Adrenal gland (tissue), 12 donors: Measurements from ENCODE around the gene DEDD. TPM values are rescaled to one million over a fixed set of nuclear protein-coding genes. Genes with fewer than 3 reads are reported as not detected.
A peak's percentile ranks its signal among the peaks of the same experiment; 100 is the strongest.

ENCODE experiments used
- DNase-seq, 7 donors: peaks; one replicate each; pipeline ENCODE4 v3.0.0-alpha.2; 2019 to 2020
- H3K27ac ChIP-seq, 5 donors: fragments of 200-600 bp; sonication (generic) in 4 of 5; 1 replicate in 3 of 5; 2 replicates in 2 of 5; pipeline versions ENCODE4 v1.5.1 to v1.8.0; 2016 to 2020; ENCODE audit warnings: mild to moderate bottlenecking in 1 of 5
- H3K27me3 ChIP-seq: fragments of 200-600 bp; 2 replicates; pipeline ENCODE4 v1.8.0; 2021
- H3K36me3 ChIP-seq, 2 donors: fragments of 200-600 bp; replicated peaks in 1 of 2; 1 replicate in 1 of 2; 2 replicates in 1 of 2; pipeline versions ENCODE4 v1.5.1 to v1.8.0; 2018 to 2022
- H3K4me1 ChIP-seq, 2 donors: fragments of 200-600 bp; replicated peaks in 1 of 2; 1 replicate in 1 of 2; 2 replicates in 1 of 2; pipeline versions ENCODE4 v1.5.1 to v1.8.0; 2018 to 2021
- H3K4me3 ChIP-seq, 4 donors: fragments of 200-600 bp; sonication (generic) in 3 of 4; one replicate each; pipeline ENCODE4 v1.5.1; 2016 to 2018
- H3K9me3 ChIP-seq, 3 donors: fragments of 200-600 bp; sonication (generic) in 1 of 3; replicated peaks in 1 of 3; 1 replicate in 2 of 3; 2 replicates in 1 of 3; pipeline versions ENCODE4 v1.5.1 to v1.8.0; 2016 to 2021
- POLR2A ChIP-seq, 2 donors: fragments of 450-650 bp; IDR thresholded peaks; one replicate each; pipeline ENCODE4 v1.6.1; 2017; ENCODE audit warnings: antibody characterized with exemption in 2 of 2, mild to moderate bottlenecking in 2 of 2, moderate library complexity in 1 of 2
- WGBS, 4 donors: extraction: QIAGEN DNeasy Blood & Tissue Kit in 2 of 4; methylation state at CpG; one replicate each; pipeline versions ENCODE4 v1.1.5 to v1.1.7; 2013 to 2017; 5-methylcytosine and 5-hydroxymethylcytosine counted together
- intact Hi-C, 2 donors: fragments of 100-400 bp; cut with DNase I; formaldehyde crosslinking; loops; one replicate each; pipeline versions ENCODE4 v1.14.1 to v1.15.0; 2022 to 2023
- polyA plus RNA-seq, 3 donors: library from polyadenylated mRNA; stranded (reverse); fragments of 200-250 nt in 2 of 3; fragments of 350-450 nt in 1 of 3; fragmentation: Illumina TruSeq in 1 of 3; extraction: RNeasy Lipid Tissue Mini Kit (QIAGEN cat#74804) in 1 of 3; gene quantifications; one replicate each; pipeline ENCODE4 v1.2.3, GENCODE V29; 2013 to 2014
- total RNA-seq, 9 donors: library from RNA; depleted of rRNA in 4 of 9; stranded (reverse); fragments of >200 nt in 4 of 9; fragments of 120-200 nt in 1 of 9; fragmentation: NEBNext Ultra II Directional in 1 of 9; extraction: Animal tissue kit (Norgen Biotek cat#: 25700) in 1 of 9; gene quantifications; one replicate each; pipeline versions ENCODE4 v1.1.0 to v1.2.4, GENCODE V29; 2013 to 2023
- TF ChIP-seq, protein P1 (sequence below), 6 experiments: fragments of 450-650 bp in 4 of 6; fragments of 200-600 bp in 2 of 6; sonication (generic) in 1 of 6; IDR thresholded peaks; 1 replicate in 5 of 6; 2 replicates in 1 of 6; pipeline versions ENCODE4 v1.5.1 to v1.8.0; 2016 to 2021; ENCODE audit warnings: antibody characterized with exemption in 6 of 6, mild to moderate bottlenecking in 2 of 6, moderate library complexity in 1 of 6
- donor health status: healthy with polysubstance abuse.
- donor health status: Bipolar disorder and iron deficiency.
- donor health status: DM: yes; HTN: yes; CAD: no.
- donor health status: DM: no; HTN: no; CAD: no.
- donor health status: DM: no; HTN: no; CAD: no.
- donor health status: DM: yes; HTN: yes; CAD: no.

Gene DEDD
- total and polyA plus RNA-seq, 12 donors, result 22.0 to 38.2 (median 32.3) TPM

DNA sequence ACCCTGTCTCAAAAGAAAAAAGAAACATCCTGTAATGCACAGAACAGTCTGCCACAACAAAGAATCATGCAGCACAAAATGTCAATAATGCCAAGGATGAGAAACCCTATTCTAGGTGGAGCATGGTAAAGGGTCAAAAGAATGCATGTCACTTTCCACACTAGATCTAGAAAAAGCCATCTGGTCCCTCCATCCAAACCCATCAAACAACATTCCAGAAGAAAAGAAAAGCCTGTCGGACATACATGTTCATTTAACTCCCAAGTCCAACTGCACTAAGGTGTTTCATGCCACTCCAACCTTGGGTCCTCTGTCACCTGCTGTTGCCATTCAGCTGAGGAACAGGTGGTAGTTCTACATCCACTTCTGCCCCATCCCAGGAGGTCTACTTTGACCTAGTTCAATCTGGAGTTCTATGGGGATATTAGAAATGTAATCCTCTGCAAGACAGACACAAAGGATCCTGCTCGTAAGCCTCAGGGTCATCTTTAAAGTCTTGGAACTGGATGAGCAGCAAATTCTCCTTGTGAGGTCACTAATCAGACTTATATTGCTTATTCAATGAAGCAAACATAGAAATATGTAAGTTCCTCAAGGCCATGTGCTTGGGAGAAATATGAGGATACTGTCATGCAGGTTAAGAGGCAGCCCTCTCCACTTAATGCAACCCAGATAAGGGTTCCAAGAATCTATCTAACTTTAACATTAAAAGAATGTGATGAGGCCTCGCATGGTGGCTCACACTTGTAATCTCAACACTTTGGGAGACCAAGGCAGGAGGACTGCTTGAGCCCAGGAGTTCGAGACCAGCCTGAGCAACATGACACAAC, 3.7 kb downstream of the DEDD start:
- no peak for DNase-seq
- Histone ChIP-seq H3K36me3 (peaks cover 0 to 45% of the 10 kb centered on the region in 2 donors), H3K9me3 (no peaks in the 10 kb centered on the region), H3K27ac (no peak overlapping the region), H3K4me3 (no peak overlapping the region), H3K27me3 (no peaks in the 10 kb centered on the region), H3K4me1 (peaks cover 16 to 51% of the 10 kb centered on the region in 2 donors)
- TF ChIP-seq, protein P1, sequence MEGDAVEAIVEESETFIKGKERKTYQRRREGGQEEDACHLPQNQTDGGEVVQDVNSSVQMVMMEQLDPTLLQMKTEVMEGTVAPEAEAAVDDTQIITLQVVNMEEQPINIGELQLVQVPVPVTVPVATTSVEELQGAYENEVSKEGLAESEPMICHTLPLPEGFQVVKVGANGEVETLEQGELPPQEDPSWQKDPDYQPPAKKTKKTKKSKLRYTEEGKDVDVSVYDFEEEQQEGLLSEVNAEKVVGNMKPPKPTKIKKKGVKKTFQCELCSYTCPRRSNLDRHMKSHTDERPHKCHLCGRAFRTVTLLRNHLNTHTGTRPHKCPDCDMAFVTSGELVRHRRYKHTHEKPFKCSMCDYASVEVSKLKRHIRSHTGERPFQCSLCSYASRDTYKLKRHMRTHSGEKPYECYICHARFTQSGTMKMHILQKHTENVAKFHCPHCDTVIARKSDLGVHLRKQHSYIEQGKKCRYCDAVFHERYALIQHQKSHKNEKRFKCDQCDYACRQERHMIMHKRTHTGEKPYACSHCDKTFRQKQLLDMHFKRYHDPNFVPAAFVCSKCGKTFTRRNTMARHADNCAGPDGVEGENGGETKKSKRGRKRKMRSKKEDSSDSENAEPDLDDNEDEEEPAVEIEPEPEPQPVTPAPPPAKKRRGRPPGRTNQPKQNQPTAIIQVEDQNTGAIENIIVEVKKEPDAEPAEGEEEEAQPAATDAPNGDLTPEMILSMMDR (IDR thresholded peaks at IDR 0.05), result no peak
- no peak for TF ChIP-seq POLR2A (IDR thresholded peaks at IDR 0.05)
- intact Hi-C loops, result no loop called here
- 80 to 88% (median 86%) methylated on average over 4 of the region's 4 CpGs for WGBS, 4 donors

DNA sequence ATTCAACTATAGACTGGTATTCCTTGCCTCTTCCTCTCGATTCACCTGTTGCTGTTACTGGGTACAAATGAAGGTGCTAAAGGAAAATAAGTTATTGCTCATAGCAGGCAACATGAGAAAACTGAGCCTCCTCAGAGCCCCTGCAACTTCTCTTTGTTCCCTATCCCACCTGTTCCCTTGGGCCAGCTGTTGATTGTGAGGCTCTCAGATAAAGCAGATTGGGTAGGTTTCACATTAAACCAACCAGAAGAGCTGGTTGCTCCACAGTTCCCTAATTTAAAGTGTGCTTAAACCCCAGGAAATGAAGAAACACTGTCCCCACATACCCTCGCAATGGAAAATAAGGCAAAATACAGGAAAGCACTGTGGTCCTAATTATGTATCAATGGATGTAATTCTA, 4.8 kb downstream of the DEDD start:
- no peak for DNase-seq
- H3K4me3 ChIP-seq, result no peak overlapping the region
- peaks cover 0 to 56% of the 10 kb centered on the region in 2 donors for H3K36me3 ChIP-seq
- H3K4me1 ChIP-seq, result peaks cover 16 to 46% of the 10 kb centered on the region in 2 donors
- H3K27me3 ChIP-seq, result no peaks in the 10 kb centered on the region
- no peak overlapping the region for H3K27ac ChIP-seq
- H3K9me3 ChIP-seq, result no peaks in the 10 kb centered on the region
- TF ChIP-seq POLR2A (IDR thresholded peaks at IDR 0.05), result no peak
- TF ChIP-seq, protein P1 (IDR thresholded peaks at IDR 0.05), result no peak
- 79 to 89% (median 87%) methylated on average over 2 of the region's 2 CpGs for WGBS, 4 donors
- intact Hi-C loops, result no loop called here

DNA sequence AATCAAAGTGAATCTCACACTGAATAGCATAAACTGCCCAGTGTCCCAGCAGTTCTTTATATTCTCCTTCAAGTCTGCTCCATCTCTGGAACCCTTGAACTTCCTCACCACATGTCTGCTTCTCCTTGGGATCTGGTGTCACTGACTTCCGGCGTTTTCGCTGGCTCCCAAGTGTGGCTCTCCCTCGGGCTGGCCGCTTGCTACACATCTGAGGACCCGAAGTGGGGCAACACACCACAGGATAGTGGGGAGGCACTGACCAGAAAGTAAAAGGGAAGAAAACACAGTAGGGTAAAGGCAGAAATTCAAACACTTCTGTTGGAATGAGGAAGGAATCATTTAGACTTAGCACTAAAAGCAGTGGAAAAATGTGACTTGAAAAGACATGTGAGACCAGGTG, 9.5 kb downstream of the DEDD start:
- no peak for DNase-seq
- TF ChIP-seq, protein P1 (IDR thresholded peaks at IDR 0.05), result no peak
- TF ChIP-seq POLR2A (IDR thresholded peaks at IDR 0.05), result no peak
- intact Hi-C loops, result no loop called here
- H3K4me1 ChIP-seq, result peaks cover 20 to 42% of the 10 kb centered on the region in 2 donors
- 79 to 88% (median 86%) methylated on average over 6 of the region's 6 CpGs for WGBS, 4 donors
- peaks cover 0 to 66% of the 10 kb centered on the region in 2 donors for H3K36me3 ChIP-seq
- no peaks in the 10 kb centered on the region for H3K27me3 ChIP-seq
- no peak overlapping the region for H3K27ac ChIP-seq
- no peaks in the 10 kb centered on the region for H3K9me3 ChIP-seq
- H3K4me3 ChIP-seq, result no peak overlapping the region

DNA sequence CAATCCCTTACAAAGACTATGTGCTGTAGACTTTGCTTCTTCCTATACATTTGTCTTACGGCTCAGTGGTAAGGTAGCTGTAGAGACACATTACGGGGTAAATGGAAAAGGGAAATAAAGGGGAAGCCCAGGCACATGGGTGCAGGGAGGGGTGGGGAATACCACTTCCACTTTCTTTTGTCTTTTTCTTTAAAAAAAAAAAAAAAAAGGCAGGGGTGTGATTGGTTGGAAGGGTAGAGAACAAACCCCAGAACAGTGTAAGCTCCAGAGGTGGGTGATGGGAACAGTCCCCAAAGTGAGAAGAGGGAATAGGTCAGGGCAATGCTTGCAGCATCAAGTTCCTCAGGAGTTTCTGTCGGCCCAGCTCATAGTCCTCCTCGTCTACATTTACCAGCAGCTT, 10.6 kb downstream of the DEDD start:
- intact Hi-C loops, result no loop called here
- DNase-seq, result peak in 1 of 7 donors; percentile 22
- Histone ChIP-seq H3K4me3 (no peak overlapping the region), H3K27ac (no peak overlapping the region), H3K36me3 (peaks cover 0 to 61% of the 10 kb centered on the region in 2 donors), H3K4me1 (peaks cover 23 to 38% of the 10 kb centered on the region in 2 donors), H3K27me3 (no peaks in the 10 kb centered on the region), H3K9me3 (no peaks in the 10 kb centered on the region)
- TF ChIP-seq, protein P1 (IDR thresholded peaks at IDR 0.05), result no peak
- no peak for TF ChIP-seq POLR2A (IDR thresholded peaks at IDR 0.05)
- WGBS, 4 donors, result 70 to 83% (median 76%) methylated on average over 4 of the region's 4 CpGs
